GM23248 (cell line): ENCODE data around the gene ZNF768.

Experiments
- EZH2 ChIP-seq: fragments of 200-600 bp; sonication (generic); IDR thresholded peaks from 2 replicates; pipeline ENCODE4 v1.6.1; 2018; ENCODE audit warnings: antibody characterized with exemption, mild to moderate bottlenecking; ENCODE audit not compliant: insufficient read depth, poor library complexity, severe bottlenecking
- EZH2phosphoT487 ChIP-seq: fragments of 200-600 bp; sonication (generic); IDR thresholded peaks from 2 replicates; pipeline ENCODE4 v1.6.1; 2018; ENCODE audit warnings: antibody characterized with exemption, moderate library complexity, mild to moderate bottlenecking, low read depth; ENCODE audit not compliant: insufficient read depth

GRCh38 chr16:30533146-30533522, 6.8 kb upstream of the ZNF768 start:
- no peak for TF ChIP-seq EZH2phosphoT487
- no peak for TF ChIP-seq EZH2
